DMS153 (cell line): ENCODE data around the gene IQGAP2.
"Not testable (repeated sequence)": the region's sequence is repeated elsewhere in the genome, so short reads cannot be mapped to it uniquely, and the experiment has no call there.

Experiments
- DNase-seq: peaks from one replicate; lab custom pipeline; 2025; lab: John Stamatoyannopoulos, UW

Gene IQGAP2

DNA sequence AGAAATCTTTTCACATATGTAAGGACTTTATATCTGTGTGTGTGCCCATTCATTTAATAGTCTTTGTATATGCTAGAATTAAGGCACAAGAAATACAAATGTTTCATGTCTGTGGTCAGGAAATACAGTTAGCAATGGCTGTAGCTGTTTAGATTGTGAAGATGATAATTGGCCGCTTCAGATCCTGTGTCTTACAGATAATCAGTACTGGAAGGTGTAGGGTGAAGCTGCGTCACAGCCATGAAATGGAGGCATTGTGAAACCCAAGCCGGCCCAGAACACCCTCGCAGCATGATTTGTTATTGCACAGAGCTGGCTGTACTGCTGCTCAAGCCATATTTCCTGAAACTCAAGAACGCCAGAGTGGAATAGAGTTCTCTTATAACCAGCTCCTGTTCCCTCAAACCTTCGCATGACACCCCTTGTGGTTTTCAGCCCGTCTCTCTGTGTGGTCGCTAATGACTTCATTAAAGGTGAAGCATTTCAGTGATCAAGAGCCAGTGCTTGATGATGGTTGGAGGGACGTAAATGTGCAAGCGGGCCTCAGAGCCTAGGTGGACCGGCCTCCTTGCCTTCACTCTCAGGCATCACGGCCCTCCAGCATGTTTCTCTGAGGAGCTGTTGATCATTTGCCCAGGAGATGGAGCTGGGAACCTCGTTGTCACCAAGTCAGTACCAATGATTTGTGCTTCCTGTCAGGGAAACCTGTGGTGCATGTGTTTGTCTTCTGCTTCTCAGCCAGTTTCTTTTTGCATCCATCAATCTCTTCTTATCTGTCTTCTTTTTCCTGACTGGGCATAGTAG is 140.0 kb downstream of the IQGAP2 start:
- DNase-seq, result no peak

DNA sequence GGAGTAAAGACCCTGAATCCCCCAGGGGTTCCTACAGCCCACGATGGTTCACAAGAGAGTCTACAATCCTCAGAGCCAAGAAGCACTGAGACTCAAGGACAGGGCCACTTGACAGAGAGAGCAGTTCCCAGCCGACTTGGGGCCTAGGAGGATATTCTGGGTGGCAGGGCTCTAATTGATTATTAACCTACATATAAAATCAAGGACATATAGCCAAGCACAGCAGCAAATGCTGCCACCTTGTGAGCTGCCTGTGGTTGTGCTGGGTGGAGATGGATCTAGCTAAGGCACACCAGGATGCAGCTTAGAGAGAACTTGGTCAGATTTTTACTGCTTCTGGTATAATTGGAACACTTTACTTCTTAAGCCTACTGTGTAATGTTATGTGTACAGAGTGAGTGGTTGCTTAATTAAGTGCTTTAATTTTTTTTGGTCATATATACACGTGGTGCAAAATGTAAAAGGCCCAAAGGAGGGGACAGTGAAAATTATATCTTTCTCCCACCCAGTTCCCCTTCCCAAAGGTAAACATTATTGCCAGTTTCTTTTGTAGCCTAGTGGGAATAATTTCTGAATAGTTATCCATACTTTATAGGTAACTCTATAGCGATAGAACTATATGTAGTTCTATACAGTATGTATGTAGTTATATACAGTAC is 141.3 kb downstream of the IQGAP2 start:
- DNase-seq, result no peak

DNA sequence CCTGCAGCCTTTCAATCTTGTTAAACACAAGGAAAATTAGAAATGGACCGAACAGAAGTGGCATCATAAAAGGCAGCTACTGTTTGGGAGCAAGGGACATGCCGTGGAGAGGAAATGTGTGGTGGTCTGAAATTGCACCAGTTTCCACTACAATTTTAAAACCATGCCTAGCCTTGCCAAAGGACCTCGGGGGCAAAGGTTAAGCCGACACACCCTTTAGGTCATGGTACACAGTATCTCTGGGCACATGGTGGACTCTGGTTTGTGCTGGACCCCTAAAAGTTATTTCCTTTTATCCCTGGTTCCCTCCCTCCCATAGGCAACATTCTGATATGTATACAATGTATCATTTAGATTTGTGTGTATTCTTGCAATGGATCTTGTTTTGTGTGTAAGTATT is 142.1 kb downstream of the IQGAP2 start:
- DNase-seq, result no peak

DNA sequence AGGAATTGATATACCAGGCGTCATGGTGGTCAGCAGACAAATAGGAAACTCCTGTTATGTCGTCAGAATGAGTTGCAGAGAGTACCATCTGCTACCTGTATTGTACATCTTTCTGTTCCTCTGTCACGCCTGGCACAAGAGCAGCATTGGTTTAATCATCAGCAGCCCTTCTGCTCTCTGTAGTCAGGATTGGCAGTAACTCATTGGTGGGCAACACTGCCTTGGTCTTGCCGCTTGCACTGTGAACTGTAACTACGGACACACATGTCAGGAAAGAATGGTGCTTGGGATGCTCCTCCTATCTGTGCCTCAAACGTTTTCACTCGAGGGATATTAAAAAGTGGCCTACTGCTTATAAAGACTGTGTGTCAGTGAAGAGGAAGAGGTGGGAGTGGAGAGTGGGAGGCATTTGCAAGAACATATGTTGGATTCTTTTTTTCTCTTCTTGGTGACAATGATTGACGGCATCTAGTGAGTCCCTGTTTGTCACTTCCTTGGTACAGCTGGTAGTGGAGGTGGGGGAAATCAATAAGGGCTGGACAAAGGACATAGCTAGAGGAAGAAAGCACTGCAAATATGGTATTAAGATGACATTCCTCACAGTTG is 143.5 kb downstream of the IQGAP2 start:
- no peak for DNase-seq

DNA sequence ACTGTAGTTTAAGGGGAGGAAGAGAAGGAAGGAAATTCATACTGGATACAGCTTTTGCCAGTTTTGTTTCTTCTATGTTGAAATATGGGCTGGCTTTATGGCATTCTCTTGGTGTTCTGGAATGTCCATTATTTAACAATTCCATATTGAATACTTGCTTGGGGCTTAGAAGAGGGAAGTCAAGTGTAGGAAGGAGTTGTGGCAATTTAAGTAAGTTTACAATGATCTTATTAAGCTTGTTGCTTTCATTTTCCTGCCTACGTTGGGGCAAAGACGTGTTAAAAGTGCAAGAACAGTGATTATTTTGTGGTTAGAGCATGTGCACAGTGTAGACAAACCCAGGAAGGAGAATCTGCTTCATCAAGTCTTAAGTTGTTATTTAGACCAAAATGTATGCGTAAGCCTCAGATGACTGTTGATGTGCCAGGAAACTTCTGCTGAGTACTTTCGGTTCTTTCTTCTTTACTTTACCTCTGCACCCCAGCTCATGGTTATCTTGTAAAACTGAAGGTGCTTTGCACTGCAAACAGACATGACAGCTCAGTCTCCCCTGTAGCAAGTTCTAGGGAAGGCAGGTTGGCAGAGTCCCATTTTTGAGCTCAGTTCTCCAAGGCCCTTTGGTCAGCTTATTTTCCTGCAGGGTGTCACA is 144.3 kb downstream of the IQGAP2 start:
- no peak for DNase-seq

DNA sequence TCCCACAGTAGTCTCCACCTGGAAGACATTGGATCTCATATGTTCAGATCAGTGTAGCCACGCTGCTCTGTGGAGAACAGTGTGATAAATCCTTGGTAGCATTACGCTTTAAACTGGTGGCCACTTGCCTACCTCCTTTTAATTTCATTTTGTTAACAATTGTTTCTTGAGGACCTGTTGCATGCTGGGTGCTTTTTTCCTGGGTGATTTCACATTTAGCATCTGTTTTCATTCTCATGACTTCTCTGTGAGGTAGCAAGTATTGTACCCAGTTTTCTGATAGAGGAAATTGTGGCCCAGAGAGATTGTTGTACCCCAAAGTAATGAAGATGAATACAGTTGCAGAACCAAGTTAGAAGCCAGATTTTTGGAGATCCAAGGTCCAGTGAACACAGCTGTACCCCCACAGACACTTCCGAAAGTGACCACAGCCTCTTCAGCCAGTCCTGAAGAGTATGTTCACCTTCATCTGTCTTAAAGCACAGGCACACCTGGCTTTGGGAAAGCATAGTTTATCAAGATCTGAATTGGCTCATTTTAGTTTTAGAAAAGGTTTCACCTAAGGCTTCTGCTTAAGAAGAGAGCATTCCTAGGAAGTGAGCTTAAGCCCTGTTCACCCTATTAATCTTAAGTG is 144.9 kb downstream of the IQGAP2 start:
- DNase-seq, result no peak

DNA sequence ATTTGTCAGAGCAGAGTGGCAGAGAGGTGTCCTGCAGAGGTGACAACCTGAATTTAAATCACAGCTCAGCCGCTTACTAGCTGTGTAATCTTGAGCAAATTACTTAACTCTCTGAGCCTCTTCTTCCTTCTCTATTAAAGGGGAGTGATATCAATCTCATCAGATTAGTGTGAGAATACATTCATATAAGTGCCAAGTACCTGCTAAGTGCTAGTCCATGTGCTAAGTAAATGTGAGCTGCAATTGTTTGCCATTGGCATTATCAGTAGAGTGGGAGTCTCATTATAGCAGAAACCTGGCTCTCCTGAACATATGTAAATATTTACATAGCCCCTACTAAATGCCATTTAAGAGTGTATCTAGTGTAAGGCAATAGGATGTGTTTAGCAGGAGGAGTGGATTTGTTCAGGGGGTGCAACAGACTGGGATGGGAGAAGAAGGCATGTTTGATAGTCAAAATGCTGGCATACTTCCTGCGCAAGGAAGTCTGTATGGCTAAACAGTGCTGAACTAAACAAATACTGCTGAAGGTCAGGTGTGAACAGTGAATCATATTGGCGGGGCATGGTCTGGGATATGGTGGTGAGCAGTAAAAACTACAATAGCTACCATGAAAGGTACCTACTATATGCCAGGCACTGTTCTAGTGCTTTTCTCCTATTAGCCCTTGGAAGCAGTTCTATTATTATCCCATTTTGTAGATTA is 145.6 kb downstream of the IQGAP2 start:
- DNase-seq, result peak; percentile 8

DNA sequence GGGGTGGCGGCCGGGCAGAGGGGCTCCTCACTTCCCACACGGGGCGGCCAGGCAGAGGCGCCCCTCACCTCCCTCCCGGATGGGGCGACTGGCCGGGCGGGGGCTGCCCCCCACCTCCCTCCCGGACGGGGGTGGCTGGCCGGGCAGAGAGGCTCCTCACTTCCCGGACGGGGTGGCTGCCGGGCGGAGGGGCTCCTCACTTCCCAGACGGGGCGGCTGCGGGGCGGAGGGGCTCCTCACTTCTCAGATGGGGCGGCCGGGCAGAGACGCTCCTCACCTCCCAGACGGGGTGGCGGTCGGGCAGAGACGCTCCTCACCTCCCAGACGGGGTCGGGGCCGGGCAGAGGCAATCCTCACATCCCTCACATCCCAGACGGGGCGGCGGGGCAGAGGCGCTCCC is 147.8 kb downstream of the IQGAP2 start:
- not testable (repeated sequence) for DNase-seq

DNA sequence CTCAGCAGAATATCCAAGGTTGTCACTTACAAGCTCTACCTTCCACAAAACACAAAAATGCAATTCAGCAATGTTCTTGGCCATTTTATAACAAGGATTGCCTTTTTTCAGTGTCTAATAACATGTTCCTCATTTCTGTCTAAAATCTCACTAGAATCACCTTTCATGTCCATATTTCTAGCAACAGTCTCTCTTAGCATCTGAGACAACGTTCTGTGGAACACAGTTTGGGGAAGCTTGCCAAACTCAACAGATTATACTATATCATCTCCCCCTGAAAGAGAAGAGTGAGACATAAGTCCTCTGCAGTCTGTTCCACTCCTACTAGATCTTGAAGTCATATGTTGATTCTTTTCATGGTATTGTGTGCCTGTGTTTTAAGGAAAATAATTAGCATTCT is 149.5 kb downstream of the IQGAP2 start:
- DNase-seq, result no peak

DNA sequence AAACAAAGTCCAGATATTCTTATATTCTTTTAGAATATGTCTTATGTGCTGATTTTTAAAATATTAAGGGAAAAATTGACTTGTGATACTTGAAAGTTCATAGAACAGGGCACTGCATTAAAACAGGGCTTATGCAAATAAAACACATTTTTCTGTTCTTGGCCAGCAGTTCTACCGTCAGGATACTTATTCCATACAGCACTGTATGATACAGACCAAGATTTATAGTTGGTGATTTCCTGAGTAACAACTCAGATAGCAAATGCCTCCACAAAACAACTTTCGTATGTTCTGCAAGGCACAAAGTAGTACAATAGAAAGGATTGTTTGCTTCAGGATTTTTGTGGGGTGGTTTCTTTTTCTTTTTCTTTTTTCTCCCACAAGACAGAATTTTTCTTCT is 150.2 kb downstream of the IQGAP2 start:
- no peak for DNase-seq

DNA sequence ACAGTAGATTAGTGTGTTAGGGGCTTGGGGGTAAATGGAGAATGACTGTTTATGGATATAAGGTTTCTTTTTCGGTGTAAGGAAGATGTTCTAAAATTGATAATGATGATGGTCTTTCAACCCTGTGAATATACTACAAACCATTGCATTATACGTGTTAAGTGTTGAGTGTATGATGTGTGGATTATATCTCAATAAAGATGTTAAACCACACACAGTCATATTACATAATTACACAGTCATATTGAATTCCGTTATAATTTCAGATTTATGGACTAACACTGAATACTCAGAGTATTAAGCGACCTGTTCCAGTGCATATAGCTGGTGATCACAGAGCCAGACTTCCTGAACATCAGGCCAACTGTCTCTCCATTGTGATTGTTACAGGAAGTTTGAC is 152.0 kb downstream of the IQGAP2 start:
- DNase-seq, result no peak

DNA sequence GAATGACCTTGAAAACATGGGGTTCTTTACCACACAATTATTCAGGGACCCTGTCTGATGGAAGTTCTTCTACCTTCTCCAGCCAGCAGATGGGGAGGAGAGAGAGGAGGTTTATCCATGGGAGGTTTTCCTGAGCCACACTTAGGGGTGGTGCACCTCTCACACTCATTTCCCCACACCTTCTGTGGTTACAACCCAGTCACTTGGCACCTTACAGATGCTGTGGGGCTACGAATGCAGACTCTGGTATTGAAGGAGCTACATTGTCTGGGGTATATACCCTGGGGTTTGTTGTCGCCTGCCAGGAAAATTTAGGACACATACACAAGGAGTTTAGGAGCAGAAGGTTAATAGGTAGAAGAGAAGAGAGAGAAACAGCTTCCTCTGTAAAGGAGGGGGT is 152.6 kb downstream of the IQGAP2 start:
- DNase-seq, result no peak

DNA sequence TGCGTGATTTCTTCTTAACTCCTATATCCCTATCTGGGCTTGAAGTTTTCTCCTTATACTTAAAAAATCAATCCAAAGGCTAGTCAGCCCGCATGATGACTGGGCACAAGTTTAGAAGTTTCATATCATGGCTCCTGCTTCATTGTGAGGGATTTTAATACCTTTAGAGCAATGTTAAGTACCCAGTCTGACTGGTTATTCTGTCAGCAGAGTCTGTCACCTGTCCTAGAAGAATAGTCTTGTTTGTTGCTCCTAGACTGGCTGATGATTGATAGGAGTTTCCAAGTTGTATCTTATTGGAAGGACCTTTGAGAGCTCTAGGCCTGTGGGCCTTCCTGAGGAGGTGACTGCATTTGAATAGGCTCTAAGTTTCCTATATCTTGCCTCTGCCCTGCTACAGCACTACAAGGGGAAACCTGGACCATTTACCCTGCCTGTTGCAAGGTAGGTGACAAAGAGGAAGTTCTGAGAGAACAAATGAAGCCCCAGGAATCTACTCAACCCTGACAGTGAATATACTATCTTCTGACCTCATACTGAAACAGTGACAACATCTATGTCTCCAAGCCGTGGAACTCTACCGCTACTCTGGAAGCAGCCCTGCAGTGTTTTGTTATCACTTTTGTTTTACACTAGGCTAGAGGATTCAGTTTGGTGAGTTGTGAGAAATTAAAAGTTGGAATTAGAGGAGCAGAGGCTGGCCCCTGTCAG is 153.6 kb downstream of the IQGAP2 start:
- DNase-seq, result no peak

DNA sequence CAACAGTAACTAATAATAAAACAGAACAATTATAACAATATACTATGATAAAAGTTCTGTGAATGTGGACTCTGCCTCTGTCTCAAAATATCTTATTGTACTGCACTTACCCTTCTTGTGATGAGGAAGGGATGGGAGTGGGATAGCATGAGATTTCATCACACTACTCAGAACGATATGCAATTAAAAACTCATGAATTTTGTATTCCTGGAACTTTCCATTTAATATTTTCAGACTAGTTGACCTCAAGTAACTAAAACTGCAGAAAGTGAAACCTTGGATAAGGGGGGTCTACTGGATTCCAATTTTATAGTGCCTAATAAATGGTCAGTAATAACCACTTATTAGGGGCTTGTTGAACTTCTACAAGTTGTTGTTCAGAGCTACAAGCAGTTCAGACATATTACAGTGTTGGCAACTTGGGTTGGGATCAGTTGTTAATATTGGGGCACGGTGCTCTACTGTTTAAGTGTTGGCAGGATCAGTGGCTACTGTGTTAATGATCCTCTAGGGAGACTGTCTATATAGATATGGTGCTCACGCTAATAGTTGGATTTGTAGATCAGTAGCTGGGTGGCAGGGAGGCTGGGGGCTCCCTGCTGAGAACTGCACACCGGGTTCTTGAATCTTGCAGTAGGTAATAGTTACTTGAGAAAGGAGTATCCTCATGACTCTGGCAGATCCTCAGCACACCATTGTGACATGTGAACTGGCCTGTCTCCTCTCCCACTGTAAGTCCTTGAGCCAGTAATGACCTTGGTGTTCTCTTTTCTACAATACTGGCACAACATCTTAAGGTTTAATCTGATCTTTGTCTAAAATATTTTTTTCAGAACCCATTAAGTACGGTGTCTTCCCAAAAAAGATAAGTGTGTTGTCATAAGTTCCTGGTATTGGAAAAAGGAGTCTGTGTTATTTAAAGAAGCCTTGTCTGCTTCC is 158.1 kb downstream of the IQGAP2 start:
- DNase-seq, result no peak

DNA sequence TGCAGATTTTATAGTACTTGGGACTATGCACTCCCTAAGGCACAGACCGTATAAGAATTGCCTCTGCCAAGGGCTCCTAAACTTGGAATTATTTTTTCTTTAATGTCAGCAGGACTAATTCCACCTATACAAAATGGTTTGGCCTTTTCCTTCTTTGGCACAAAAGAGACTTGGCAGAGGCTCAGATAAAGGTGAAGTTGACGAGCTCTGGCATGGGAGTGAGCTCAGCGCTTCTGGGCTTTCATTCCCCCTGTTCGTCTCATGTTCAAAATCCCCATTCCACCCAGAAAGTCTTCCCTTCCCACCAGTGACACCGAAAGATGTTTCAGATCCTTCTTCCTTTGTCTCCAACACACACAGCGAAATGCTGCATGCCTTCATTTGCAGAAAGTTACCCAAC is 158.9 kb downstream of the IQGAP2 start:
- DNase-seq, result no peak

DNA sequence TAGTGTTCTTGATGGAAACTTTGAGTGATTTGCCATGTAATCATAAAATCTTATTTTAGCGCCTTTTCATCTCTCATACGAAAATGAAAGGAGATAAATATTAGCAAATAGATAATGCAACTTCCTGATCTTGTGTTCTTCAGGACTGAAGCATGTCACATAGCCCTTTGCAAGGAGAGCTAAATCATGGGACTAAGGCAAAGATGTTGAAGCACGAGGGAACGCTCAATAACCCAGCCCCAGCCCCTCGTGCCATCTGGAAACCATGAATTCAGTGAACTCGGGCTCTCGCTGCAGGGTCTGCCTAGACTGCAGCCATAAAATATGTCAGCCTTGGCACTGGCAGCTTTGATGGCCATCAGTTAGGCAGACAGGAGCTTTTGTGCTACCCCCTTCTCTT is 161.9 kb downstream of the IQGAP2 start:
- DNase-seq, result no peak

DNA sequence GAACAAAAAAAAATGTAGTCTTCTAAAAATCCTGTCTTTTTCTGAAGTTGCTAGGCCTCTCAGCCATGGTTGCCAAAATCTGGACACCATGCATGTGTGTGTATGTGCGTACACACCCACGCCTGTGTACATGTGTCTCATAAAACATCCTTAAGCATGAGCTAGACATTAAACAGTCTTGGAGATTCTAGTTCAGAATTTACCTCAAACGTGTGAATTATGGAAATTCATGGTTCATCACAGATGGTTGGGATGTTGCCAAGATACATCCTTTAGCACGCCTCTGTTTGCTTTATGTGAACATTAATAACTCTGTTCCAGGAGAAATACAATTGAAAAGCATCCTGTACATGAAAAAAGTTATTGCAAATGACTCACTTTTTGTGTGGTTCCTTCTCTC is 167.1 kb downstream of the IQGAP2 start:
- DNase-seq, result no peak

DNA sequence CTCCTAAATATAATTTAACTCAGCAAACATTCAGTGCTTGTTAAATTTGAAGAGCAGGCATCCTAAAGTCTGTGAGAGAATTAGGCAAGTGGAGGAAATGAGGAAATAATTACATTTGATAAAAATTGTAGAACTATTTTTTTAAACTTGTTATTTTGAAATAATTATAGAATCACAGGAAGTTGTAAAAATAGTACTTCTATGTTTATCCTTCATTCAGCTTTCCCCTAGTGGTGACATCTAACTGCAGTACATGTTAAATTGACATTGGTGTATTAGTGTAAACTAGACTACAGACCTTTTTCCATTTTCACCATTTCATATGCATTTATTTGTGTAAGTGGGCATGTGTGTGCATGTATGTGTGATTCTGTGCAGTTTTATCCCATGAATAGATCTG is 168.5 kb downstream of the IQGAP2 start:
- no peak for DNase-seq

DNA sequence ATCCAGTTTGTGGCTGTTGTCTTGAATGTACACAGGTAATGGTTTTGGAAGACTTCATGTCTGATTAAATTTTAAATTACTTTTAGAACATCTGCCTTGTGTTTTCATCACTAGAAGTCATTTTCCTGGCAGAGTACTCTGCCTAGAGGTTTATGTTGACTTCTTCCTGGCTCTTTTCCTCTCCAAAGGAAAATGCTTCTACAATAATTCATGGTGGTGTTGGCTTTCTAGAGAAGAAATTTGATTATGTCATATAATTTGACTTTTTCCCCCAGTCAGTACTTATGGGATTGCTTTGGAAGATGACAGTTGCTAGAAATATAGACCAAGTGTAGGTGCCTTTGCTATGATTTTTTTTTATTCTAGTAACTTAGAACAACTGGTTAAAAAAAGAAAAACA is 173.4 kb downstream of the IQGAP2 start:
- no peak for DNase-seq

DNA sequence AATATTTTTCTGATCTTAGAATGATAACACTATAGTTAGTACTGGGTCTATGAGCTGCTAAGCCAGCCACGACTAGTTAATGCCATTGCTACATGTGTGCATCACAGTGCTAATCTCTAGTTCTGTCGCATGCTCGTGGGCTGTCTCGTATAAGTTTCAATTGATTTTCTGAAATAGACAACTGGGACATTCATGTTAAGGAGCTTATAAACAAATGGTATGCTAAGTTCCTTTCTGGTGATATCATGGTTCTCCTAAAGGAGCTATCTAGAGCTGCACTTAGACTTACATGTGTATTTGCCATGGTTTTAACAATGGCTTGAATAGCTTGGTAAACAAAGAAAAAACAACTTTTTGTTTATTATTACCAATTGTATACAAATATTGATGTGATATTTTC is 173.9 kb downstream of the IQGAP2 start:
- no peak for DNase-seq
